Adrenal gland (tissue), 5 donors: ENCODE data around the gene ANTXR1.

ENCODE experiments used
- CTCF ChIP-seq, 6 experiments: fragments of 450-650 bp in 4 of 6; fragments of 200-600 bp in 2 of 6; sonication (generic) in 1 of 6; IDR thresholded peaks; 1 replicate in 5 of 6; 2 replicates in 1 of 6; pipeline versions ENCODE4 v1.5.1 to v1.8.0; 2016 to 2021; ENCODE audit warnings: antibody characterized with exemption in 6 of 6, mild to moderate bottlenecking in 2 of 6, moderate library complexity in 1 of 6
- POLR2A ChIP-seq, 2 donors: fragments of 450-650 bp; IDR thresholded peaks; one replicate each; pipeline ENCODE4 v1.6.1; 2017; ENCODE audit warnings: antibody characterized with exemption in 2 of 2, mild to moderate bottlenecking in 2 of 2, moderate library complexity in 1 of 2
- donor health status: DM: no; HTN: no; CAD: no.

- TF ChIP-seq POLR2A (IDR thresholded peaks at IDR 0.05) (no peak), CTCF (IDR thresholded peaks at IDR 0.05) (no peak)
Measured at GRCh38 chr2:69188182-69188900, 175.4 kb downstream of the ANTXR1 start.
